ENCODE data around the gene HLA-DRB5. TPM values are rescaled to one million over a fixed set of nuclear protein-coding genes. Genes with fewer than 3 reads are reported as not detected.
"Not testable (repeated sequence)": the region's sequence is repeated elsewhere in the genome, so short reads cannot be mapped to it uniquely, and the experiment has no call there.

The HLA-DRB5 gene
- polyA plus RNA-seq, 1 donor (not counting 4 experiments of a cell fraction or from before 2014, with no cell fraction given) = not detected

DNA sequence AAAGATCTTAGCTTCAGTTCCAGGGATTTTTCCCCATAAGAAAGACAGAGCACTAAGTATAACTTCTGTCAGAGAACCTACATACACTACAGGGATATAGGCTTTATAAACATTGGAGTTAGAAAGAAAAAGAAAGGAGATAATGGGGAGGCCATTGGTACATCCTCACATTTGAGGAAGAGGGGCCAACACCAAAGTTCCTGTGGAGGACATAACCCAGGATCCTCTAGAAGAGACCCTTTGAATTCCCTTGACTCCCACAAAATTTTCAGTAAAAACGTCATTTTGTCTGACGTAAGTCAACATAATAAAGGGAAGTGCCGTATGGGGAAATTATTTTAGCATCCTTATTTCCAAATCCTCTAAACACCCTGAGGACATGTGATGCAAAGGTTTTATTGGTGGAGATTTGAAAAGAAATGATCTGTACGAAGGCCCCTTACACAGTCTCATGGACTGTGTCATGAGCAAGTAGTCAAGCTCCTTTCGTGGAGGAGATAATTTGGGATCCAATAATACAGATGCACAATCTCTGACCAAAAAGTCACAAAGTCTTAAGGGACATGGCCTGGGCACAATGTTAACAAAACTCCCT lies 57.2 kb downstream of the HLA-DRB5 start:
- Histone ChIP-seq H3K4me1 (ENCODE audit: control insufficient read depth, extremely low read depth, insufficient read depth, low read length) (no peaks in the 10 kb centered on the region), H3K27ac (ENCODE audit: control insufficient read depth, insufficient read depth, low read length) (no peak overlapping the region), H3K4me3 (ENCODE audit: control insufficient read depth in 2 of 3, extremely low read depth in 1 of 3, insufficient read depth in 2 of 3, low read depth in 1 of 3, low read length in 3 of 3) (no peak overlapping the region), H3K9me3 (ENCODE audit: control insufficient read depth, low read depth, low read length) (no peaks in the 10 kb centered on the region), H3K79me2 (ENCODE audit: control insufficient read depth, insufficient read depth, low read length) (no peaks in the 10 kb centered on the region), H3K36me3 (ENCODE audit: control insufficient read depth in 2 of 2, extremely low read depth in 1 of 2, insufficient read depth in 2 of 2, low read length in 2 of 2) (no peaks in the 10 kb centered on the region), H3K4me2 (ENCODE audit: control insufficient read depth, extremely low read depth, insufficient read depth, low read depth, low read length) (no peak overlapping the region), H4K20me1 (ENCODE audit: control insufficient read depth, extremely low read depth, insufficient read depth, low read length) (no peaks in the 10 kb centered on the region), H2AFZ (ENCODE audit: control insufficient read depth, low read length) (no peak overlapping the region), H3K9me1 (ENCODE audit: control insufficient read depth, extremely low read depth, insufficient read depth, low read length) (no peaks in the 10 kb centered on the region), H3K27me3 (ENCODE audit: control insufficient read depth, extremely low read depth, insufficient read depth, low read length) (no peaks in the 10 kb centered on the region), H3K9ac (ENCODE audit: control insufficient read depth, extremely low read depth, insufficient read depth, low read length) (no peak overlapping the region)
- no peak for TF ChIP-seq CTCF (optimal IDR thresholded peaks at IDR 0.05 in 1 of 3, IDR thresholded peaks at IDR 0.05 in 1 of 3, conservative IDR thresholded peaks at IDR 0.05 in 1 of 3; ENCODE audit: extremely low read depth in 1 of 3, insufficient read depth in 2 of 3, low read length in 3 of 3)
- no peak for TF ChIP-seq EZH2 (IDR thresholded peaks at IDR 0.05; ENCODE audit: low read length)
- no peak for FAIRE-seq
- DNase-seq (ENCODE audit: low read depth, low spot score) = no peak
- dilution Hi-C loops (cut with MboI; ENCODE audit: extremely low pct_ligation_motif_present, low sequenced_read_pairs) = no loop called here

DNA sequence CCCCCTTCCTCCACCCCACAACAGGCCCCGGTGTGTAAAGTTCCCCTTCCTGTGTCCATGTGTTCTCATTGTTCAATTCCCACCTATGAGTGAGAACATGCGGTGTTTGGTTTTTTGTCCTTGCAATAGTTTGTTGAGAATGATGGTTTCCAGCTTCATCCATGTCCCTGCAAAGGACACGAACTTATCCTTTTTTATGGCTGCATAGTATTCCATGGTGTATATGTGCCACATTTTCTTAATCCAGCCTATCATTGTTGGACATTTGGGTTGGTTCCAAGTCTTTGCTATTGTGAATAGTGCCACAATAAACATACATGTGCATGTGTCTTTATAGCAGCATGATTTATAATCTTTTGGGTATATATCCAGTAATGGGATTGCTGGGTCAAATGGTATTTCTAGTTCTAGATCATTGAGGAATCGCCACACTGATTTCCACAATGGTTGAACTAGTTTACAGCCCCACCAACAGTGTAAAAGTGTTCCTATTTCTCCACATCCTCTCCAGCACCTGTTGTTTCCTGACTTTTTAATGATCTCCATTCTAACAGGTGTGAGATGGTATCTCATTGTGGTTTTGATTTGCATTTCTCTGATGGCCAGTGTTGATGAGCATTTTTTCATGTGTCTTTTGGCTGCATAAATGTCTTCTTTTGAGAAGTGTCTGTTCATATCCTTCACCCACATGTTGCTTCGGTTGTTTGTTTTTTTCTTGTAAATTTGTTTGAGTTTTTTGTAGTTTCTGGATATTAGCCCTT lies 62.2 kb downstream of the HLA-DRB5 start:
- FAIRE-seq; H3K9ac ChIP-seq (ENCODE audit: control insufficient read depth, extremely low read depth, insufficient read depth, low read length); H4K20me1 ChIP-seq (ENCODE audit: control insufficient read depth, extremely low read depth, insufficient read depth, low read length); H3K4me2 ChIP-seq (ENCODE audit: control insufficient read depth, extremely low read depth, insufficient read depth, low read depth, low read length); H3K9me1 ChIP-seq (ENCODE audit: control insufficient read depth, extremely low read depth, insufficient read depth, low read length); H3K4me1 ChIP-seq (ENCODE audit: control insufficient read depth, extremely low read depth, insufficient read depth, low read length); DNase-seq (ENCODE audit: low read depth, low spot score); H3K36me3 ChIP-seq (ENCODE audit: control insufficient read depth in 2 of 2, extremely low read depth in 1 of 2, insufficient read depth in 2 of 2, low read length in 2 of 2); H2AFZ ChIP-seq (ENCODE audit: control insufficient read depth, low read length); H3K79me2 ChIP-seq (ENCODE audit: control insufficient read depth, insufficient read depth, low read length); H3K9me3 ChIP-seq (ENCODE audit: control insufficient read depth, low read depth, low read length); dilution Hi-C loops (cut with MboI; ENCODE audit: extremely low pct_ligation_motif_present, low sequenced_read_pairs); H3K4me3 ChIP-seq (ENCODE audit: control insufficient read depth in 2 of 3, extremely low read depth in 1 of 3, insufficient read depth in 2 of 3, low read depth in 1 of 3, low read length in 3 of 3); H3K27ac ChIP-seq (ENCODE audit: control insufficient read depth, insufficient read depth, low read length); H3K27me3 ChIP-seq (ENCODE audit: control insufficient read depth, extremely low read depth, insufficient read depth, low read length): not testable (repeated sequence)

Small RNAs within 50 kb of the gene (small RNA-seq; reads per million reads assigned to genes)
- gene RNU1-61P (ENCODE audit: insufficient read length in 3 of 3, low read depth in 3 of 3, low replicate concordance in 1 of 3) = 0 to 0.20 (median 0) reads per million in 3 experiments

Other genes with a start within 250 kb of the HLA-DRB5 start
- not detected in 3 replicates for gene TSBP1, start 158.4 kb downstream of the HLA-DRB5 start, polyA plus RNA-seq
- gene BTNL2, start 123.1 kb downstream of the HLA-DRB5 start, polyA plus RNA-seq = not detected in 3 replicates
- gene HLA-DRA, start 90.4 kb downstream of the HLA-DRB5 start, polyA plus RNA-seq = 0.21 to 2.4 TPM in 2 of 3 replicates, not detected in the other
- gene HLA-DRB1, start 59.6 kb upstream of the HLA-DRB5 start, polyA plus RNA-seq = 0.12 to 0.54 TPM (median 0.31 TPM) in 3 replicates
- 0.70 TPM in 1 of 3 replicates, not detected in the others for gene HLA-DQA1, start 107.1 kb upstream of the HLA-DRB5 start, polyA plus RNA-seq
- 37.5 to 78.0 TPM (median 40.5 TPM) in 3 replicates for gene HLA-DQB1, start 136.4 kb upstream of the HLA-DRB5 start, polyA plus RNA-seq
- gene HLA-DQA2, start 211.1 kb upstream of the HLA-DRB5 start, polyA plus RNA-seq = not detected in 3 replicates
- gene HLA-DQB2, start 233.2 kb upstream of the HLA-DRB5 start, polyA plus RNA-seq = not detected in 3 replicates